Activated naive CD8-positive, alpha-beta T cell treated with anti-CD3 and anti-CD28 coated beads, Interleukin-2, amount 50 U/mL, for 24 hours (primary cell): ENCODE measurements around the gene ERVW-1.

Experiments used
- ATAC-seq: fragments of 150-1000 bp; cut with Tn5 transposase; one replicate; pipeline ENCODE4 v1.10.0; 2021
- DNase-seq: peaks from one replicate; pipeline ENCODE4 v3.0.0; 2021
- H3K27ac Mint-ChIP-seq: one replicate; pipeline ENCODE4 v1.8.0; 2021; ENCODE audit warnings: mild to moderate bottlenecking, mixed read lengths
- H3K27me3 Mint-ChIP-seq: one replicate; pipeline ENCODE4 v1.8.0; 2021; ENCODE audit warnings: mixed read lengths
- H3K36me3 Mint-ChIP-seq: one replicate; pipeline ENCODE4 v1.8.0; 2021; ENCODE audit warnings: low read depth, mixed read lengths
- H3K4me1 Mint-ChIP-seq: one replicate; pipeline ENCODE4 v1.8.0; 2021; ENCODE audit warnings: mixed read lengths
- H3K4me3 Mint-ChIP-seq: one replicate; pipeline ENCODE4 v1.8.0; 2021; ENCODE audit warnings: mild to moderate bottlenecking, moderate library complexity, mixed read lengths
- H3K9me3 Mint-ChIP-seq: one replicate; pipeline ENCODE4 v1.8.0; 2021; ENCODE audit warnings: mixed read lengths

The ERVW-1 gene

GRCh38 chr7:92423710-92424131 is 54.0 kb downstream of the ERVW-1 start:
- peak overlapping the region; percentile 10 for H3K27ac Mint-ChIP-seq
- DNase-seq (no peak), ATAC-seq (no peak)
- H3K9me3 Mint-ChIP-seq = no peaks in the 10 kb centered on the region
- H3K4me1 Mint-ChIP-seq = peaks cover 11% of the 10 kb centered on the region
- peak overlapping the region; percentile 25 for H3K4me3 Mint-ChIP-seq
- H3K27me3 Mint-ChIP-seq = peaks cover 22% of the 10 kb centered on the region
- H3K36me3 Mint-ChIP-seq = no peaks in the 10 kb centered on the region

DNA sequence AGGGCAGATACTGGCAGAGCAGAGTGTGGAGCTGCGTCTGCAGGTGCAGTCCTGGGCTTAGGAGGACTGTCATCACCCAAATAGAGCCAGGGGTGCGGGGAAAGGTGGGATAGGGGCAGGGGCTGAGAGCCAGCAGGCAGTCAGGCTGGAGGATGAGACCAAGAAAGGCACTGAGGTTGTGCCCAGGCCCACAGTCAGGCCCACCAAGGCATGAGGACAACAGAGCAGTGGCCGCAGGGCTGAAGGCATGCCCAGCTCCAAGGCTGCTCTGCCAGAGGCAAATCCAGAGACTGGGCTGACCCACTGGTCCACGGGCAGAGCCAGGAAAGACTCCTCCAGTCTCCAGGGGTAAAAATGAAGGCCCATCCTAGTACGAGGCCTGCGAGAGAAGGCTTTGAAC is 54.8 kb downstream of the ERVW-1 start:
- H3K4me1 Mint-ChIP-seq = peaks cover 11% of the 10 kb centered on the region
- no peak for DNase-seq
- H3K4me3 Mint-ChIP-seq = no peak overlapping the region
- H3K27ac Mint-ChIP-seq = no peak overlapping the region
- peaks cover 20% of the 10 kb centered on the region for H3K27me3 Mint-ChIP-seq
- H3K36me3 Mint-ChIP-seq = no peaks in the 10 kb centered on the region
- no peak for ATAC-seq
- no peaks in the 10 kb centered on the region for H3K9me3 Mint-ChIP-seq

GRCh38 chr7:92421676-92422435 is 55.9 kb downstream of the ERVW-1 start:
- no peak overlapping the region for H3K27ac Mint-ChIP-seq
- H3K36me3 Mint-ChIP-seq = no peaks in the 10 kb centered on the region
- H3K9me3 Mint-ChIP-seq = no peaks in the 10 kb centered on the region
- peaks cover 11% of the 10 kb centered on the region for H3K4me1 Mint-ChIP-seq
- DNase-seq = no peak
- H3K4me3 Mint-ChIP-seq = no peak overlapping the region
- peaks cover 17% of the 10 kb centered on the region for H3K27me3 Mint-ChIP-seq
- no peak for ATAC-seq
